ENCODE measurements around the gene ERGIC2. TPM values are rescaled to one million over a fixed set of nuclear protein-coding genes. Genes with fewer than 3 reads are reported as not detected.

Gene ERGIC2
- total and polyA plus RNA-seq, 2 of the 13 experiments (the other 11 are each of a cell fraction or from before 2014, with no cell fraction given) = 32.6 to 73.5 TPM

DNA sequence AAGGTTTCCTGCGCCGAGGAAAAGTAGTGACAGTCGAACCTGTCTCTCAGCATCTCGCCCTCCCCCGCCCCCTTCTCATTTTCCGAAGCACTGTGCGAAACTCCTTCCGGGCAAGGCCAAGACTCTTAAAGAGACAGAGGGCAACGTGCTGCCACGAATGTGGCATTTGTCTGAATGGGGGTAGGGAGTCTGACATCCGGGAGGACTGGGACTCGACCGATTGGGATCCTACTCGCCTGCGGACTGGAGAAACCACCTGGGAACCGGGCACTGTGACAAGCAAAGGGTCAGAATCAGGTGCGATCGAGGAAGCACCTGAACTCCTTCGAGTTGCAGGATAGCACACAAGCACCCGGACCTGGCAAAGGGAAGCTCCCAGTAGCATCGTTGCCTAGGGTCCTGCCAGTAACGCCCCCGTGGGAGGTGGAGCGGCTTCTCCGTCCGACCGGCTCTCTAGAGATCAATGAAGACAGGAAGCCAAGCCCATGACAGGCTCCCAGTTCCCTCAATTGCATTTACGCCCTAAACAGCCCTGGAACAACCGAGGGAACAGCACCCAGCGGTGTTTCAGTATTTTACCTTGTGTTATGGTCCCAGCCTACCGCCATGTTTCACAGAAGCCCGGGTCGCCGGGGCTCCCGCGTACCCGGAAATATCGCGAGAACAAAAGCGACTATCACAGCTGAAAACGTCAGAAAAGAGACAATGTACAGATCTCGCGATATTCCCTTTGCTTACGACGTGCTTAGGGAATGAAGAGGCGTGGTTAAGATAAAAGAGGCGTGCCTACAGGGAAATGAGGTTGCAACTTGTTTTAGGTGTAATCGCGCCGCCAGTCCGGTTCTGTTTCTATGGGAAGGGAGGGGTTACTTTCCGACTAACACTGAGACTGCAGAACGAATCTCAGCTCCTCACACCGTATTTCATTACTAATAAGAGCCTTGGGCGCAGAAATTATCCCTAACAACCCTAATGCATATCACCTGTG is at the start of gene ERGIC2 (continued):
- TF ChIP-seq, protein P1, sequence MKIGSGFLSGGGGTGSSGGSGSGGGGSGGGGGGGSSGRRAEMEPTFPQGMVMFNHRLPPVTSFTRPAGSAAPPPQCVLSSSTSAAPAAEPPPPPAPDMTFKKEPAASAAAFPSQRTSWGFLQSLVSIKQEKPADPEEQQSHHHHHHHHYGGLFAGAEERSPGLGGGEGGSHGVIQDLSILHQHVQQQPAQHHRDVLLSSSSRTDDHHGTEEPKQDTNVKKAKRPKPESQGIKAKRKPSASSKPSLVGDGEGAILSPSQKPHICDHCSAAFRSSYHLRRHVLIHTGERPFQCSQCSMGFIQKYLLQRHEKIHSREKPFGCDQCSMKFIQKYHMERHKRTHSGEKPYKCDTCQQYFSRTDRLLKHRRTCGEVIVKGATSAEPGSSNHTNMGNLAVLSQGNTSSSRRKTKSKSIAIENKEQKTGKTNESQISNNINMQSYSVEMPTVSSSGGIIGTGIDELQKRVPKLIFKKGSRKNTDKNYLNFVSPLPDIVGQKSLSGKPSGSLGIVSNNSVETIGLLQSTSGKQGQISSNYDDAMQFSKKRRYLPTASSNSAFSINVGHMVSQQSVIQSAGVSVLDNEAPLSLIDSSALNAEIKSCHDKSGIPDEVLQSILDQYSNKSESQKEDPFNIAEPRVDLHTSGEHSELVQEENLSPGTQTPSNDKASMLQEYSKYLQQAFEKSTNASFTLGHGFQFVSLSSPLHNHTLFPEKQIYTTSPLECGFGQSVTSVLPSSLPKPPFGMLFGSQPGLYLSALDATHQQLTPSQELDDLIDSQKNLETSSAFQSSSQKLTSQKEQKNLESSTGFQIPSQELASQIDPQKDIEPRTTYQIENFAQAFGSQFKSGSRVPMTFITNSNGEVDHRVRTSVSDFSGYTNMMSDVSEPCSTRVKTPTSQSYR (CRISPR knock-in tag; IDR thresholded peaks at IDR 0.05; ENCODE audit: borderline replicate concordance) = no peak
- TF ChIP-seq CEBPG (CRISPR knock-in tag; IDR thresholded peaks at IDR 0.05) (peak; percentile 43; the same call in 1 of the 2 replicates), ATF1 (CRISPR knock-in tag; IDR thresholded peaks at IDR 0.05) (peak; percentile 95), FIP1L1 (IDR thresholded peaks at IDR 0.05; ENCODE audit: borderline replicate concordance, insufficient read depth, low read depth, low read length) (no peak), FOXK2 (IDR thresholded peaks at IDR 0.05) (peak; percentile 24; the same call in 1 of the 2 replicates), ZNF446 (CRISPR knock-in tag; IDR thresholded peaks at IDR 0.05) (no peak), KLF6 (CRISPR knock-in tag; IDR thresholded peaks at IDR 0.05) (0 out of 2 replicates have a peak, but pooled peaks have one; percentile 43), RBFOX2 (IDR thresholded peaks at IDR 0.05; ENCODE audit: low read depth, low read length) (peak; percentile 52), ZNF543 (CRISPR knock-in tag; IDR thresholded peaks at IDR 0.05) (peak; percentile 59; the same call in 1 of the 2 replicates), ARNT (IDR thresholded peaks at IDR 0.05) (no peak), ZNF747 (CRISPR knock-in tag; IDR thresholded peaks at IDR 0.05; ENCODE audit: borderline replicate concordance) (0 out of 2 replicates have a peak, but pooled peaks have one; percentile 73), RAD21 (CRISPR knock-in tag; IDR thresholded peaks at IDR 0.05) (no peak), HDAC1 (CRISPR knock-in tag; IDR thresholded peaks at IDR 0.05) (peak; percentile 75; the same call in 1 of the 2 replicates), NAIF1 (CRISPR knock-in tag; IDR thresholded peaks at IDR 0.05; ENCODE audit: borderline replicate concordance) (0 out of 2 replicates have a peak, but pooled peaks have one; percentile 52), IRF2 (CRISPR knock-in tag; IDR thresholded peaks at IDR 0.05) (peak; percentile 38; the same call in 1 of the 2 replicates), SOX5 (CRISPR knock-in tag; IDR thresholded peaks at IDR 0.05; ENCODE audit: borderline replicate concordance) (peak; percentile 8; the same call in 1 of the 2 replicates)
- TF ChIP-seq, protein P2, sequence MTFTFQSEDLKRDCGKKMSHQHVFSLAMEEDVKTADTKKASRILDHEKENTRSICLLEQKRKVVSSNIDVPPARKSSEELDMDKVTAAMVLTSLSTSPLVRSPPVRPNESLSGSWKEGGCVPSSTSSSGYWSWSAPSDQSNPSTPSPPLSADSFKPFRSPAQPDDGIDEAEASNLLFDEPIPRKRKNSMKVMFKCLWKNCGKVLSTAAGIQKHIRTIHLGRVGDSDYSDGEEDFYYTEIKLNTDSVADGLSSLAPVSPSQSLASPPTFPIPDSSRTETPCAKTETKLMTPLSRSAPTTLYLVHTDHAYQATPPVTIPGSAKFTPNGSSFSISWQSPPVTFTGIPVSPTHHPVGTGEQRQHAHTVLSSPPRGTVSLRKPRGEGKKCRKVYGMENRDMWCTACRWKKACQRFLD (CRISPR knock-in tag; IDR thresholded peaks at IDR 0.05; ENCODE audit: borderline replicate concordance) = peak; percentile 35; the same call in 1 of the 2 replicates
- TF ChIP-seq, protein P3, sequence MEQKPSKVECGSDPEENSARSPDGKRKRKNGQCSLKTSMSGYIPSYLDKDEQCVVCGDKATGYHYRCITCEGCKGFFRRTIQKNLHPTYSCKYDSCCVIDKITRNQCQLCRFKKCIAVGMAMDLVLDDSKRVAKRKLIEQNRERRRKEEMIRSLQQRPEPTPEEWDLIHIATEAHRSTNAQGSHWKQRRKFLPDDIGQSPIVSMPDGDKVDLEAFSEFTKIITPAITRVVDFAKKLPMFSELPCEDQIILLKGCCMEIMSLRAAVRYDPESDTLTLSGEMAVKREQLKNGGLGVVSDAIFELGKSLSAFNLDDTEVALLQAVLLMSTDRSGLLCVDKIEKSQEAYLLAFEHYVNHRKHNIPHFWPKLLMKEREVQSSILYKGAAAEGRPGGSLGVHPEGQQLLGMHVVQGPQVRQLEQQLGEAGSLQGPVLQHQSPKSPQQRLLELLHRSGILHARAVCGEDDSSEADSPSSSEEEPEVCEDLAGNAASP (CRISPR knock-in tag; IDR thresholded peaks at IDR 0.05; ENCODE audit: borderline replicate concordance) = 0 out of 2 replicates have a peak, but pooled peaks have one; percentile 16
- TF ChIP-seq, protein P4, sequence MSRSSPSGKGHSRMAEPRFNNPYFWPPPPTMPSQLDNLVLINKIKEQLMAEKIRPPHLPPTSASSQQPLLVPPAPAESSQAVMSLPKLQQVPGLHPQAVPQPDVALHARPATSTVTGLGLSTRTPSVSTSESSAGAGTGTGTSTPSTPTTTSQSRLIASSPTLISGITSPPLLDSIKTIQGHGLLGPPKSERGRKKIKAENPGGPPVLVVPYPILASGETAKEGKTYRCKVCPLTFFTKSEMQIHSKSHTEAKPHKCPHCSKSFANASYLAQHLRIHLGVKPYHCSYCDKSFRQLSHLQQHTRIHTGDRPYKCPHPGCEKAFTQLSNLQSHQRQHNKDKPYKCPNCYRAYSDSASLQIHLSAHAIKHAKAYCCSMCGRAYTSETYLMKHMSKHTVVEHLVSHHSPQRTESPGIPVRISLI (CRISPR knock-in tag; IDR thresholded peaks at IDR 0.05; ENCODE audit: borderline replicate concordance) = no peak
- TF ChIP-seq, protein P5, sequence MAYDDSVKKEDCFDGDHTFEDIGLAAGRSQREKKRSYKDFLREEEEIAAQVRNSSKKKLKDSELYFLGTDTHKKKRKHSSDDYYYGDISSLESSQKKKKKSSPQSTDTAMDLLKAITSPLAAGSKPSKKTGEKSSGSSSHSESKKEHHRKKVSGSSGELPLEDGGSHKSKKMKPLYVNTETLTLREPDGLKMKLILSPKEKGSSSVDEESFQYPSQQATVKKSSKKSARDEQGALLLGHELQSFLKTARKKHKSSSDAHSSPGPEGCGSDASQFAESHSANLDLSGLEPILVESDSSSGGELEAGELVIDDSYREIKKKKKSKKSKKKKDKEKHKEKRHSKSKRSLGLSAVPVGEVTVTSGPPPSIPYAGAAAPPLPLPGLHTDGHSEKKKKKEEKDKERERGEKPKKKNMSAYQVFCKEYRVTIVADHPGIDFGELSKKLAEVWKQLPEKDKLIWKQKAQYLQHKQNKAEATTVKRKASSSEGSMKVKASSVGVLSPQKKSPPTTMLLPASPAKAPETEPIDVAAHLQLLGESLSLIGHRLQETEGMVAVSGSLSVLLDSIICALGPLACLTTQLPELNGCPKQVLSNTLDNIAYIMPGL (CRISPR knock-in tag; IDR thresholded peaks at IDR 0.05; ENCODE audit: borderline replicate concordance in 1 of 2, low read depth in 1 of 2) = peak in 1 of 2 experiments; percentile 57; a peak in 1 of 4 replicates

Measured in HepG2 (cell line).